WTC11 (cell line): ENCODE data around the gene RELCH. TPM values are rescaled to one million over a fixed set of nuclear protein-coding genes. Genes with fewer than 3 reads are reported as not detected.

Source experiments
- ATAC-seq: fragments of 200-7000 bp; cut with Tn5 transposase; 2 replicates; pipeline ENCODE4 v1.10.0; 2021; ENCODE audit warnings: mild to moderate bottlenecking, moderate library complexity
- CTCF ChIA-PET: fragments of 300-600 bp; sonication (Branson Sonifier 250); formaldehyde crosslinking; loops from one replicate; lab custom pipeline; 2021; ENCODE audit warnings: antibody characterized with exemption; lab: Charles Lee
- POLR2A ChIA-PET: fragments of 350-600 bp; sonication (Branson Sonifier 250); formaldehyde crosslinking; loops from one replicate; lab custom pipeline; 2021; ENCODE audit warnings: antibody characterized with exemption; lab: Charles Lee
- DNase-seq: peaks from one replicate; pipeline ENCODE4 v3.0.0; 2021; ENCODE audit warnings: low spot score
- H3K27ac Mint-ChIP-seq: 2 replicates; pipeline ENCODE4 v1.8.0; 2021; ENCODE audit warnings: mixed read lengths
- H3K27me3 Mint-ChIP-seq: 2 replicates; pipeline ENCODE4 v1.8.0; 2021; ENCODE audit warnings: low read depth, mild to moderate bottlenecking, moderate library complexity, mixed read lengths
- H3K36me3 Mint-ChIP-seq: 2 replicates; pipeline ENCODE4 v1.8.0; 2021; ENCODE audit warnings: mixed read lengths
- H3K4me1 Mint-ChIP-seq: 2 replicates; pipeline ENCODE4 v1.8.0; 2022; ENCODE audit warnings: mixed read lengths
- H3K4me3 Mint-ChIP-seq: 2 replicates; pipeline ENCODE4 v1.8.0; 2021; ENCODE audit warnings: mild to moderate bottlenecking, moderate library complexity, mixed read lengths
- H3K9me3 Mint-ChIP-seq: 2 replicates; pipeline ENCODE4 v1.8.0; 2021; ENCODE audit warnings: mixed read lengths
- GRHL2 ChIP-seq: fragments of 250-450 bp; sonication (Bioruptor Pico); IDR thresholded peaks from 2 replicates; pipeline ENCODE4 v1.8.0; 2022; ENCODE audit warnings: mild to moderate bottlenecking, moderate library complexity; ENCODE audit not compliant: insufficient replicate concordance, severe bottlenecking
- HMGA2 ChIP-seq: fragments of 250-450 bp; sonication (Bioruptor Pico); IDR thresholded peaks from 2 replicates; pipeline ENCODE4 v1.4.0; 2021; ENCODE audit warnings: mild to moderate bottlenecking, moderate library complexity
- NR1H2 ChIP-seq: sonication (generic); formaldehyde crosslinking; IDR thresholded peaks from 2 replicates; pipeline ENCODE4 v1.9.0; 2021; ENCODE audit warnings: mild to moderate bottlenecking, moderate library complexity, missing genetic modification reagents
- NR2C2 ChIP-seq: sonication (generic); formaldehyde crosslinking; IDR thresholded peaks from 2 replicates; pipeline ENCODE4 v1.8.0; 2022; ENCODE audit warnings: mild to moderate bottlenecking, missing genetic modification reagents
- SMAD4 ChIP-seq: sonication (generic); formaldehyde crosslinking; IDR thresholded peaks from 2 replicates; pipeline ENCODE4 v1.8.0; 2022; ENCODE audit warnings: mild to moderate bottlenecking, missing genetic modification reagents
- TCF7 ChIP-seq: sonication (generic); formaldehyde crosslinking; IDR thresholded peaks from 2 replicates; pipeline ENCODE4 v1.8.0; 2022; ENCODE audit warnings: mild to moderate bottlenecking, low read depth, missing genetic modification reagents, moderate library complexity
- TEAD4 ChIP-seq: sonication (generic); formaldehyde crosslinking; IDR thresholded peaks from 2 replicates; pipeline ENCODE4 v1.8.0; 2022; ENCODE audit warnings: mild to moderate bottlenecking, missing genetic modification reagents
- ZNF232 ChIP-seq: sonication (generic); formaldehyde crosslinking; IDR thresholded peaks from 2 replicates; pipeline ENCODE4 v1.8.0; 2022; ENCODE audit warnings: mild to moderate bottlenecking, missing genetic modification reagents
- ZNF416 ChIP-seq: fragments of 250-450 bp; sonication (Bioruptor Pico); IDR thresholded peaks from 2 replicates; pipeline ENCODE4 v1.9.0; 2021; ENCODE audit warnings: mild to moderate bottlenecking, inconsistent platforms
- total RNA-seq: library from RNA; stranded (reverse); gene quantifications from 3 replicates; pipeline ENCODE4 v1.2.3, GENCODE V29; 2021
- TF ChIP-seq, protein P1 (sequence below): sonication (generic); formaldehyde crosslinking; IDR thresholded peaks from 2 replicates; pipeline ENCODE4 v1.8.0; 2022; ENCODE audit warnings: mild to moderate bottlenecking, missing genetic modification reagents
- TF ChIP-seq, protein P2 (sequence below): sonication (generic); formaldehyde crosslinking; IDR thresholded peaks from 2 replicates; pipeline ENCODE4 v1.8.1; 2022; ENCODE audit warnings: mild to moderate bottlenecking, moderate library complexity, missing genetic modification reagents
- TF ChIP-seq, protein P3 (sequence below): fragments of 250-450 bp; sonication (Bioruptor Pico); conservative IDR thresholded peaks from 2 replicates; pipeline ENCODE4 v1.9.0; 2021; ENCODE audit warnings: mild to moderate bottlenecking
- TF ChIP-seq, protein P4 (sequence below): fragments of 250-450 bp; sonication (Bioruptor Pico); IDR thresholded peaks from 2 replicates; pipeline ENCODE4 v1.8.0; 2021; ENCODE audit warnings: mild to moderate bottlenecking
- TF ChIP-seq, protein P5 (sequence below): sonication (generic); formaldehyde crosslinking; IDR thresholded peaks from 2 replicates; pipeline ENCODE4 v1.8.1; 2022; ENCODE audit warnings: missing genetic modification reagents, borderline replicate concordance
- TF ChIP-seq, protein P6 (sequence below): sonication (generic); formaldehyde crosslinking; IDR thresholded peaks from 2 replicates; pipeline ENCODE4 v1.8.0; 2023; ENCODE audit warnings: missing genetic modification reagents
- TF ChIP-seq, protein P7 (sequence below): sonication (generic); formaldehyde crosslinking; IDR thresholded peaks from 2 replicates; pipeline ENCODE4 v1.8.0; 2023; ENCODE audit warnings: missing genetic modification reagents, mild to moderate bottlenecking, borderline replicate concordance
- TF ChIP-seq, protein P8 (sequence below): sonication (generic); formaldehyde crosslinking; IDR thresholded peaks from 2 replicates; pipeline ENCODE4 v1.8.0; 2022; ENCODE audit warnings: mild to moderate bottlenecking, missing genetic modification reagents

Gene RELCH
- total RNA-seq, 1 experiment from 2014 or later: 30.2 TPM

DNA sequence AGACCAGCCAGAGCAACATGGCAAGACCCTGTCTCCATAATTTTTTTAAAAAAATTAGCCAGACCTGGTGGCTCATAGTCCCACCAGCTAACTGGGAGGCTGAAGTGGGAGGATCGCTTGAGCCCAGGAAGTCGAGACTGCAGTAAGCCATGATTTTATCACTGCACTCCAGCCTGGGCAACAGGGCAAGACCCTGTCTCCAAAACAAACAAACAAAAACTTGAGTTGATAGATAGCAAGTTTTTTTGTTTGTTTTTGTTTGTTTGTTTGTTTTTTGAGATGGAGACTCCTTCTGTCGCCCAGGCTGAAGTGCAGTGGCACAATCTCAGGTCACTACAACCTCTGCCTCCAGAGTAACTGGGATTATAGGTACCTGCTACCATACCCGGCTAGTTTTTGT, 18.8 kb downstream of the RELCH start:
- Mint-ChIP-seq H3K27me3 (no peaks in the 10 kb centered on the region), H3K27ac (no peak overlapping the region), H3K36me3 (peaks cover 4% of the 10 kb centered on the region; the same call in 1 of the 2 replicates), H3K4me1 (peaks cover 3% of the 10 kb centered on the region; the same call in 1 of the 2 replicates), H3K9me3 (peaks cover 4% of the 10 kb centered on the region; the same call in 1 of the 2 replicates), H3K4me3 (no peak overlapping the region)
- CTCF ChIA-PET: no interaction called here
- TF ChIP-seq, protein P1, sequence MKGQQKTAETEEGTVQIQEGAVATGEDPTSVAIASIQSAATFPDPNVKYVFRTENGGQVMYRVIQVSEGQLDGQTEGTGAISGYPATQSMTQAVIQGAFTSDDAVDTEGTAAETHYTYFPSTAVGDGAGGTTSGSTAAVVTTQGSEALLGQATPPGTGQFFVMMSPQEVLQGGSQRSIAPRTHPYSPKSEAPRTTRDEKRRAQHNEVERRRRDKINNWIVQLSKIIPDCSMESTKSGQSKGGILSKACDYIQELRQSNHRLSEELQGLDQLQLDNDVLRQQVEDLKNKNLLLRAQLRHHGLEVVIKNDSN (CRISPR knock-in tag): no peak
- TF ChIP-seq ZNF416 (no peak), SMAD4 (CRISPR knock-in tag) (no peak), TEAD4 (CRISPR knock-in tag) (no peak), HMGA2 (CRISPR knock-in tag) (no peak), ZNF232 (CRISPR knock-in tag) (no peak)
- TF ChIP-seq, protein P2, sequence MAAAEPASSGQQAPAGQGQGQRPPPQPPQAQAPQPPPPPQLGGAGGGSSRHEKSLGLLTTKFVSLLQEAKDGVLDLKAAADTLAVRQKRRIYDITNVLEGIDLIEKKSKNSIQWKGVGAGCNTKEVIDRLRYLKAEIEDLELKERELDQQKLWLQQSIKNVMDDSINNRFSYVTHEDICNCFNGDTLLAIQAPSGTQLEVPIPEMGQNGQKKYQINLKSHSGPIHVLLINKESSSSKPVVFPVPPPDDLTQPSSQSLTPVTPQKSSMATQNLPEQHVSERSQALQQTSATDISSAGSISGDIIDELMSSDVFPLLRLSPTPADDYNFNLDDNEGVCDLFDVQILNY (CRISPR knock-in tag): no peak
- TF ChIP-seq, protein P3, sequence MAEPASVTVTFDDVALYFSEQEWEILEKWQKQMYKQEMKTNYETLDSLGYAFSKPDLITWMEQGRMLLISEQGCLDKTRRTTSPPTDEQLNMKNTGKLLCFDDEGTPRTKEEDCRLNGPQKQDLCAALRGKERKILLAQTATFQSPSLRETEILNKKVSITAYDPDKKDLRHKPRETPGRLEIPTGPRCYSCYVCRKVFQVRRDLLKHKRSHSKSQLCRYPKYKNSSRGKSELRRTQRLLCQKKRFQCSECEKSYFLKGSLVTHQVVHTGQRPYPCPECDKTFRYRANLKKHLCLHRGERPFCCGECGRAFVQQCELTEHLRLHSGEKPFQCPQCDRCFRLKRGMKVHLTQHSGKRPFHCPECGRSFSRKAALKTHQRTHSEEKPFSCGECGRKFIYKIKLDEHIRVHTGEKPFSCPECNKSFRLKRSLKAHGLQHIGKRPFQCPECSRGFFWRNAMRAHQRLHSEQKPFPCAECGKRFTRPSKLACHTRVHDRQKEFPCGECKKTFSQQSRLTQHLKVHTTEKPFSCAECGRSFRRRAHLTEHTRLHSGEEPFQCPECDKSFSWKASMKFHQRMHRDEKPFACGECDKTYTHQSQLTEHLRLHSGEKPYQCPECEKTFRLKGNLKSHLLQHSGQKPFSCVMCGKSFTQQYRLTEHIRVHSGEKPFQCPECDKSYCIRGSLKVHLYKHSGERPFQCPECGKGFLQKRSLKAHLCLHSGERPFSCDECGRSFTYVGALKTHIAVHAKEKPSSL (CRISPR knock-in tag): no peak
- DNase-seq (no peak), ATAC-seq (no peak)
- POLR2A ChIA-PET: no interaction called here

DNA sequence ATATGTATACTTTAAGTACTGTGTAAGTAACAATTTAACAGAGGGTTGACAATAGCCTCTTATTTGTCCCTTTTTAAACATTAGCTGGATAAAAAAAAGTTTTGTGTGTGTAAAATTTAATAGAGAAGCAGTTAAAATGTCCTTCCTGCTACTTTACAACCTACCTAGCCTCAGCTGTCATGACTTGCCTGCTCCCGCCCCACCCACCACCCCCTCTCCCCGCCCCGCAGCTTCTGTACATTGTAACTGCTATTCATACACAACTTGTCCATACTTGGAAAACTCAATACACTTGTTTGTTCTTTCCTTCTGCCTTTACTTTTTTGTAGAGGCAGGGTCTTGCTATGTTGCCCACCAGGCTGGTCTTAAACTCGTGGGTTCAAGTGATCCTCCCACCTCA, 19.5 kb downstream of the RELCH start:
- Mint-ChIP-seq H3K4me3 (no peak overlapping the region), H3K36me3 (peaks cover 4% of the 10 kb centered on the region; the same call in 1 of the 2 replicates), H3K27ac (no peak overlapping the region), H3K9me3 (peaks cover 4% of the 10 kb centered on the region; the same call in 1 of the 2 replicates), H3K27me3 (no peaks in the 10 kb centered on the region), H3K4me1 (peaks cover 3% of the 10 kb centered on the region; the same call in 1 of the 2 replicates)
- DNase-seq (no peak), ATAC-seq (no peak)
- ChIA-PET CTCF (no interaction called here), POLR2A (no interaction called here)
- TF ChIP-seq, protein P4, sequence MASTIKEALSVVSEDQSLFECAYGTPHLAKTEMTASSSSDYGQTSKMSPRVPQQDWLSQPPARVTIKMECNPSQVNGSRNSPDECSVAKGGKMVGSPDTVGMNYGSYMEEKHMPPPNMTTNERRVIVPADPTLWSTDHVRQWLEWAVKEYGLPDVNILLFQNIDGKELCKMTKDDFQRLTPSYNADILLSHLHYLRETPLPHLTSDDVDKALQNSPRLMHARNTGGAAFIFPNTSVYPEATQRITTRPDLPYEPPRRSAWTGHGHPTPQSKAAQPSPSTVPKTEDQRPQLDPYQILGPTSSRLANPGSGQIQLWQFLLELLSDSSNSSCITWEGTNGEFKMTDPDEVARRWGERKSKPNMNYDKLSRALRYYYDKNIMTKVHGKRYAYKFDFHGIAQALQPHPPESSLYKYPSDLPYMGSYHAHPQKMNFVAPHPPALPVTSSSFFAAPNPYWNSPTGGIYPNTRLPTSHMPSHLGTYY (CRISPR knock-in tag): no peak
- TF ChIP-seq HMGA2 (CRISPR knock-in tag) (no peak), NR2C2 (CRISPR knock-in tag) (no peak), TCF7 (CRISPR knock-in tag) (no peak), NR1H2 (CRISPR knock-in tag) (no peak), GRHL2 (CRISPR knock-in tag) (no peak)
- TF ChIP-seq, protein P5, sequence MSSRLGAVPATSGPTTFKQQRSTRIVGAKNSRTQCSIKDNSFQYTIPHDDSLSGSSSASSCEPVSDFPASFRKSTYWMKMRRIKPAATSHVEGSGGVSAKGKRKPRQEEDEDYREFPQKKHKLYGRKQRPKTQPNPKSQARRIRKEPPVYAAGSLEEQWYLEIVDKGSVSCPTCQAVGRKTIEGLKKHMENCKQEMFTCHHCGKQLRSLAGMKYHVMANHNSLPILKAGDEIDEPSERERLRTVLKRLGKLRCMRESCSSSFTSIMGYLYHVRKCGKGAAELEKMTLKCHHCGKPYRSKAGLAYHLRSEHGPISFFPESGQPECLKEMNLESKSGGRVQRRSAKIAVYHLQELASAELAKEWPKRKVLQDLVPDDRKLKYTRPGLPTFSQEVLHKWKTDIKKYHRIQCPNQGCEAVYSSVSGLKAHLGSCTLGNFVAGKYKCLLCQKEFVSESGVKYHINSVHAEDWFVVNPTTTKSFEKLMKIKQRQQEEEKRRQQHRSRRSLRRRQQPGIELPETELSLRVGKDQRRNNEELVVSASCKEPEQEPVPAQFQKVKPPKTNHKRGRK (CRISPR knock-in tag): no peak
- TF ChIP-seq, protein P6, sequence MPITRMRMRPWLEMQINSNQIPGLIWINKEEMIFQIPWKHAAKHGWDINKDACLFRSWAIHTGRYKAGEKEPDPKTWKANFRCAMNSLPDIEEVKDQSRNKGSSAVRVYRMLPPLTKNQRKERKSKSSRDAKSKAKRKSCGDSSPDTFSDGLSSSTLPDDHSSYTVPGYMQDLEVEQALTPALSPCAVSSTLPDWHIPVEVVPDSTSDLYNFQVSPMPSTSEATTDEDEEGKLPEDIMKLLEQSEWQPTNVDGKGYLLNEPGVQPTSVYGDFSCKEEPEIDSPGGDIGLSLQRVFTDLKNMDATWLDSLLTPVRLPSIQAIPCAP (CRISPR knock-in tag): no peak
- TF ChIP-seq, protein P7, sequence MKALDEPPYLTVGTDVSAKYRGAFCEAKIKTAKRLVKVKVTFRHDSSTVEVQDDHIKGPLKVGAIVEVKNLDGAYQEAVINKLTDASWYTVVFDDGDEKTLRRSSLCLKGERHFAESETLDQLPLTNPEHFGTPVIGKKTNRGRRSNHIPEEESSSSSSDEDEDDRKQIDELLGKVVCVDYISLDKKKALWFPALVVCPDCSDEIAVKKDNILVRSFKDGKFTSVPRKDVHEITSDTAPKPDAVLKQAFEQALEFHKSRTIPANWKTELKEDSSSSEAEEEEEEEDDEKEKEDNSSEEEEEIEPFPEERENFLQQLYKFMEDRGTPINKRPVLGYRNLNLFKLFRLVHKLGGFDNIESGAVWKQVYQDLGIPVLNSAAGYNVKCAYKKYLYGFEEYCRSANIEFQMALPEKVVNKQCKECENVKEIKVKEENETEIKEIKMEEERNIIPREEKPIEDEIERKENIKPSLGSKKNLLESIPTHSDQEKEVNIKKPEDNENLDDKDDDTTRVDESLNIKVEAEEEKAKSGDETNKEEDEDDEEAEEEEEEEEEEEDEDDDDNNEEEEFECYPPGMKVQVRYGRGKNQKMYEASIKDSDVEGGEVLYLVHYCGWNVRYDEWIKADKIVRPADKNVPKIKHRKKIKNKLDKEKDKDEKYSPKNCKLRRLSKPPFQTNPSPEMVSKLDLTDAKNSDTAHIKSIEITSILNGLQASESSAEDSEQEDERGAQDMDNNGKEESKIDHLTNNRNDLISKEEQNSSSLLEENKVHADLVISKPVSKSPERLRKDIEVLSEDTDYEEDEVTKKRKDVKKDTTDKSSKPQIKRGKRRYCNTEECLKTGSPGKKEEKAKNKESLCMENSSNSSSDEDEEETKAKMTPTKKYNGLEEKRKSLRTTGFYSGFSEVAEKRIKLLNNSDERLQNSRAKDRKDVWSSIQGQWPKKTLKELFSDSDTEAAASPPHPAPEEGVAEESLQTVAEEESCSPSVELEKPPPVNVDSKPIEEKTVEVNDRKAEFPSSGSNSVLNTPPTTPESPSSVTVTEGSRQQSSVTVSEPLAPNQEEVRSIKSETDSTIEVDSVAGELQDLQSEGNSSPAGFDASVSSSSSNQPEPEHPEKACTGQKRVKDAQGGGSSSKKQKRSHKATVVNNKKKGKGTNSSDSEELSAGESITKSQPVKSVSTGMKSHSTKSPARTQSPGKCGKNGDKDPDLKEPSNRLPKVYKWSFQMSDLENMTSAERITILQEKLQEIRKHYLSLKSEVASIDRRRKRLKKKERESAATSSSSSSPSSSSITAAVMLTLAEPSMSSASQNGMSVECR (CRISPR knock-in tag): no peak
- TF ChIP-seq, protein P8, sequence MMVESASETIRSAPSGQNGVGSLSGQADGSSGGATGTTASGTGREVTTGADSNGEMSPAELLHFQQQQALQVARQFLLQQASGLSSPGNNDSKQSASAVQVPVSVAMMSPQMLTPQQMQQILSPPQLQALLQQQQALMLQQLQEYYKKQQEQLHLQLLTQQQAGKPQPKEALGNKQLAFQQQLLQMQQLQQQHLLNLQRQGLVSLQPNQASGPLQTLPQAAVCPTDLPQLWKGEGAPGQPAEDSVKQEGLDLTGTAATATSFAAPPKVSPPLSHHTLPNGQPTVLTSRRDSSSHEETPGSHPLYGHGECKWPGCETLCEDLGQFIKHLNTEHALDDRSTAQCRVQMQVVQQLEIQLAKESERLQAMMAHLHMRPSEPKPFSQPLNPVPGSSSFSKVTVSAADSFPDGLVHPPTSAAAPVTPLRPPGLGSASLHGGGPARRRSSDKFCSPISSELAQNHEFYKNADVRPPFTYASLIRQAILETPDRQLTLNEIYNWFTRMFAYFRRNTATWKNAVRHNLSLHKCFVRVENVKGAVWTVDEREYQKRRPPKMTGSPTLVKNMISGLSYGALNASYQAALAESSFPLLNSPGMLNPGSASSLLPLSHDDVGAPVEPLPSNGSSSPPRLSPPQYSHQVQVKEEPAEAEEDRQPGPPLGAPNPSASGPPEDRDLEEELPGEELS (CRISPR knock-in tag): no peak
